Panc1 (cell line): Measurements from ENCODE around the gene IRF3. TPM values are rescaled to one million over a fixed set of nuclear protein-coding genes. Genes with fewer than 3 reads are reported as not detected.
A peak's percentile ranks its signal among the peaks of the same experiment; 100 is the strongest.
"Not testable (repeated sequence)": the region's sequence is repeated elsewhere in the genome, so short reads cannot be mapped to it uniquely, and the experiment has no call there.

ENCODE experiments used
- ATAC-seq: fragments of 200-7000 bp; cut with Tn5 transposase; 2 replicates; pipeline ENCODE4 v1.9.1; 2020; ENCODE audit warnings: mild to moderate bottlenecking, moderate library complexity
- BruUV-seq: library from RNA; stranded (reverse); fragments of 400-500 nt; replicated peaks from 2 replicates; lab custom pipeline; 2021; lab: Mats Ljungman, UMichigan
- CTCF ChIA-PET: fragments of 300-600 bp; sonication (Branson Sonifier 250); formaldehyde crosslinking; loops from one replicate; lab custom pipeline; 2022; ENCODE audit warnings: antibody characterized with exemption; lab: Charles Lee
- POLR2A ChIA-PET: fragments of 300-600 bp; sonication (Branson Sonifier 250); formaldehyde crosslinking; loops from one replicate; lab custom pipeline; 2022; ENCODE audit warnings: antibody characterized with exemption; lab: Charles Lee
- DNase-seq: peaks from one replicate; pipeline ENCODE4 v3.0.0-alpha.2; 2010; ENCODE audit warnings: low read depth, low spot score
- H3K27ac ChIP-seq: 2 replicates; pipeline ENCODE4 v1.5.1; 2011; ENCODE audit warnings: mild to moderate bottlenecking, low read length, inconsistent platforms
- H3K27me3 ChIP-seq: fragments of 200-500 bp; sonication (Bioruptor generic); 2 replicates; pipeline ENCODE4 v1.6.0; 2014; ENCODE audit warnings: low read length, inconsistent platforms; ENCODE audit not compliant: control insufficient read depth, insufficient read depth
- H3K36me3 ChIP-seq: fragments of 200-500 bp; sonication (Bioruptor generic); 2 replicates; pipeline ENCODE4 v1.5.1; 2014; ENCODE audit warnings: inconsistent platforms, mild to moderate bottlenecking, low read length, moderate library complexity; ENCODE audit not compliant: control insufficient read depth, insufficient read depth
- H3K4me1 ChIP-seq: 2 replicates; pipeline ENCODE4 v1.5.1; 2011; ENCODE audit warnings: inconsistent platforms, mild to moderate bottlenecking, low read length, moderate library complexity; ENCODE audit not compliant: control insufficient read depth, insufficient read depth
- H3K4me3 ChIP-seq, 2 experiments: 2 replicates each; pipeline ENCODE4 v1.5.1; 2011 to 2012; ENCODE audit warnings: low read depth in 2 of 2, low read length in 2 of 2, mild to moderate bottlenecking in 2 of 2, inconsistent platforms in 1 of 2, moderate library complexity in 1 of 2
- H3K9me3 ChIP-seq: fragments of 200-500 bp; sonication (Bioruptor generic); 2 replicates; pipeline ENCODE4 v1.5.1; 2014; ENCODE audit warnings: low read depth, mild to moderate bottlenecking, inconsistent platforms, low read length, moderate library complexity; ENCODE audit not compliant: control insufficient read depth, insufficient read depth
- POLR2AphosphoS5 ChIP-seq: IDR thresholded peaks from 2 replicates; pipeline ENCODE4 v1.6.1; 2012; ENCODE audit warnings: mild to moderate bottlenecking, low read depth, low read length, moderate library complexity
- SIN3A ChIP-seq: IDR thresholded peaks from 2 replicates; pipeline ENCODE4 v1.6.1; 2012; ENCODE audit warnings: low read depth, mild to moderate bottlenecking, low read length, moderate library complexity, borderline replicate concordance; ENCODE audit not compliant: insufficient read depth
- TCF7L2 ChIP-seq: IDR thresholded peaks from 2 replicates; pipeline ENCODE4 v1.6.1; 2011; ENCODE audit warnings: mild to moderate bottlenecking, low read depth, low read length, inconsistent platforms
- in situ Hi-C: cut with HindIII; loops from 2 replicates; pipeline ENCODE4 v1.10.0; 2016; ENCODE audit warnings: low sequenced_read_pairs, low pct_unique_long_range_greater_than_20kb
- intact Hi-C: fragments of 100-400 bp; cut with micrococcal nuclease; formaldehyde crosslinking; loops from one replicate; pipeline ENCODE4 v1.10.0; 2022; ENCODE audit not compliant: unreplicated experiment
- total RNA-seq: library from RNA; stranded (reverse); gene quantifications from one replicate; pipeline ENCODE4 v1.2.1, GENCODE V29; 2021; ENCODE audit not compliant: unreplicated experiment
- TF ChIP-seq, protein P1 (sequence below), 2 experiments: IDR thresholded peaks; 2 replicates each; pipeline ENCODE4 v1.6.1; 2011 to 2012; ENCODE audit warnings: low read depth in 2 of 2, control low read depth in 1 of 2, low read length in 1 of 2, mild to moderate bottlenecking in 1 of 2, moderate library complexity in 1 of 2; ENCODE audit not compliant: insufficient read depth in 1 of 2
- TF ChIP-seq, protein P2 (sequence below): fragments of 450-650 bp; IDR thresholded peaks from 2 replicates; pipeline ENCODE4 v1.5.1; 2017; ENCODE audit warnings: mild to moderate bottlenecking

The IRF3 gene
- total RNA-seq, 1 experiment from 2014 or later, result 109 TPM

DNA sequence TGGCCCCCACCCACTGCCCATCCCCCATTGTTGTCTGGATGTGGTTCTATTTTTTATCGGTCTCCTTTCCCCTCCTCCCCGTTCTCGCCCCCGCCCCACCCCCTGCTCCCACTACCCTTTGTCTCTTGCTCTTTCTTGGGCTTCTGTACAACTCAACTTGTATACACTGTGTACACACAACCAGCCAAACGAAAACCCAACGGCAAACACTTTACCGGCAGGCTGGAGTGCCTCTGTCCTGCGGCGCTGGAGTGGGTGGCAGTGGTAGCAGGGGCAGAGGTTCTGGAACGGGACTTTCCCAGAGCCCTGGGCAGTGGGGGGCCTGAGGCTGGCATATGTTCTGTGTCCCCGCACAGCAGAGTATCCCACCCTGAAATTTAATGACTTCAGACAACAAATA, 39.4 kb downstream of the IRF3 start:
- H3K27me3 ChIP-seq, result no peaks in the 10 kb centered on the region
- ChIA-PET CTCF (no interaction called here), POLR2A (interaction anchor here (0.6 kb wide), 2 partner anchors 8 to 189 kb away, joined by 4 read pairs; no protein-coding TSS in a partner anchor)
- H3K4me1 ChIP-seq, result no peaks in the 10 kb centered on the region
- BruUV-seq, result no TSS peak
- H3K27ac ChIP-seq, result no peak overlapping the region
- no peak overlapping the region for H3K4me3 ChIP-seq
- TF ChIP-seq, protein P1, sequence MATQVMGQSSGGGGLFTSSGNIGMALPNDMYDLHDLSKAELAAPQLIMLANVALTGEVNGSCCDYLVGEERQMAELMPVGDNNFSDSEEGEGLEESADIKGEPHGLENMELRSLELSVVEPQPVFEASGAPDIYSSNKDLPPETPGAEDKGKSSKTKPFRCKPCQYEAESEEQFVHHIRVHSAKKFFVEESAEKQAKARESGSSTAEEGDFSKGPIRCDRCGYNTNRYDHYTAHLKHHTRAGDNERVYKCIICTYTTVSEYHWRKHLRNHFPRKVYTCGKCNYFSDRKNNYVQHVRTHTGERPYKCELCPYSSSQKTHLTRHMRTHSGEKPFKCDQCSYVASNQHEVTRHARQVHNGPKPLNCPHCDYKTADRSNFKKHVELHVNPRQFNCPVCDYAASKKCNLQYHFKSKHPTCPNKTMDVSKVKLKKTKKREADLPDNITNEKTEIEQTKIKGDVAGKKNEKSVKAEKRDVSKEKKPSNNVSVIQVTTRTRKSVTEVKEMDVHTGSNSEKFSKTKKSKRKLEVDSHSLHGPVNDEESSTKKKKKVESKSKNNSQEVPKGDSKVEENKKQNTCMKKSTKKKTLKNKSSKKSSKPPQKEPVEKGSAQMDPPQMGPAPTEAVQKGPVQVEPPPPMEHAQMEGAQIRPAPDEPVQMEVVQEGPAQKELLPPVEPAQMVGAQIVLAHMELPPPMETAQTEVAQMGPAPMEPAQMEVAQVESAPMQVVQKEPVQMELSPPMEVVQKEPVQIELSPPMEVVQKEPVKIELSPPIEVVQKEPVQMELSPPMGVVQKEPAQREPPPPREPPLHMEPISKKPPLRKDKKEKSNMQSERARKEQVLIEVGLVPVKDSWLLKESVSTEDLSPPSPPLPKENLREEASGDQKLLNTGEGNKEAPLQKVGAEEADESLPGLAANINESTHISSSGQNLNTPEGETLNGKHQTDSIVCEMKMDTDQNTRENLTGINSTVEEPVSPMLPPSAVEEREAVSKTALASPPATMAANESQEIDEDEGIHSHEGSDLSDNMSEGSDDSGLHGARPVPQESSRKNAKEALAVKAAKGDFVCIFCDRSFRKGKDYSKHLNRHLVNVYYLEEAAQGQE (IDR thresholded peaks at IDR 0.05; ENCODE audit: insufficient read depth in 1 of 2, low read depth in 2 of 2, low read length in 1 of 2), result no peak
- TF ChIP-seq POLR2AphosphoS5, result no peak
- TF ChIP-seq TCF7L2, result no peak
- TF ChIP-seq, protein P2, sequence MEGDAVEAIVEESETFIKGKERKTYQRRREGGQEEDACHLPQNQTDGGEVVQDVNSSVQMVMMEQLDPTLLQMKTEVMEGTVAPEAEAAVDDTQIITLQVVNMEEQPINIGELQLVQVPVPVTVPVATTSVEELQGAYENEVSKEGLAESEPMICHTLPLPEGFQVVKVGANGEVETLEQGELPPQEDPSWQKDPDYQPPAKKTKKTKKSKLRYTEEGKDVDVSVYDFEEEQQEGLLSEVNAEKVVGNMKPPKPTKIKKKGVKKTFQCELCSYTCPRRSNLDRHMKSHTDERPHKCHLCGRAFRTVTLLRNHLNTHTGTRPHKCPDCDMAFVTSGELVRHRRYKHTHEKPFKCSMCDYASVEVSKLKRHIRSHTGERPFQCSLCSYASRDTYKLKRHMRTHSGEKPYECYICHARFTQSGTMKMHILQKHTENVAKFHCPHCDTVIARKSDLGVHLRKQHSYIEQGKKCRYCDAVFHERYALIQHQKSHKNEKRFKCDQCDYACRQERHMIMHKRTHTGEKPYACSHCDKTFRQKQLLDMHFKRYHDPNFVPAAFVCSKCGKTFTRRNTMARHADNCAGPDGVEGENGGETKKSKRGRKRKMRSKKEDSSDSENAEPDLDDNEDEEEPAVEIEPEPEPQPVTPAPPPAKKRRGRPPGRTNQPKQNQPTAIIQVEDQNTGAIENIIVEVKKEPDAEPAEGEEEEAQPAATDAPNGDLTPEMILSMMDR, result no peak
- no peak for TF ChIP-seq SIN3A
- intact Hi-C loops, result no loop called here
- ATAC-seq, result no peak
- DNase-seq, result no peak
- no peaks in the 10 kb centered on the region for H3K36me3 ChIP-seq
- in situ Hi-C loops, result no loop called here
- no peaks in the 10 kb centered on the region for H3K9me3 ChIP-seq

DNA sequence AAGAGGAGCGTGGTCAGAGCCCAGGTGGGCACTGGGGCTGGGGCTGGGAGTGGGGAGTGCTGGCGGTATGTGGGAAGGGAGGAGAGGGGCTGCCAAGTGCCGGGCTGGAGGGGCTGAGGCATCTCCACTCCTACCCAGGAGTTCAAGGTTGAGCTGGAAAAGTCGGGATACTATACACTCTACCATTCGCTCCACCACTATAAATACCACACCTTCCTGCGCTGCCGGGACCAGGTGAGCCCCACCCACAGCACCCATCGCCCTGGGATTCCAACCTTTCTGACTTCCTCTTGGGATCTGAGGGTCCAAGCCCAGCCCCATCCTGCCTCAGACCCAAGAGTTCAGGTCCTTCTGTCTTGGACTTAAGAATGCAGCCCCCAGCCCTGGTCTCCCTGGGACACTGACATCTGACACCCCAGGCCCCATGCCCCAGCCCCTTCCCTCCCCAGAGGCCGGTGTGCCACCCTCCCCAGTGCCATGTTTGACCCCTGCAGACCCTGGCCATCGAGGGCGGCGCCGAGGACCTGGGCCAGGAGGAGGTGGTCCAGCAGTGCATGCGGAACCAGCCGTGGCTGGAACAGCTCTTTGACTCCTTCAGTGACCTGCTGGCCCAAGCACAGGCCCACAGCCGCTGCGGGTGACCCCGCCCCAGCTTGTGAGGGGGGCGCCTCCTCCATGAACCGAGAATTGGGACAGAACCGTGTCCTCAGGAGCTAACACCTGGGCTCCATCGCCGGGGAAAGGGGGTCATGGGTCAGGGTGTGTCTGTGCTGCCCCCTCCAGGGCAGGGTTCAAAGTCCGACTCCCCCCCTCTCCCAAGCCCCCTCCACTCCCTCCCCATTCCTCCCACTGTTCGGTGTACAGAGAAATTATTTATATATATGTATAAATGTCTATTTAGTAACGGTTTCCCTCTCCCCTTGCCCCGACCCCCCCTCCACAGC, 40.4 kb downstream of the IRF3 start:
- Histone ChIP-seq H3K36me3 (no peaks in the 10 kb centered on the region), H3K27me3 (no peaks in the 10 kb centered on the region), H3K4me1 (no peaks in the 10 kb centered on the region), H3K4me3 (no peak overlapping the region), H3K9me3 (no peaks in the 10 kb centered on the region), H3K27ac (no peak overlapping the region)
- TF ChIP-seq POLR2AphosphoS5 (no peak), TCF7L2 (no peak), SIN3A (no peak)
- TF ChIP-seq, protein P1 (IDR thresholded peaks at IDR 0.05; ENCODE audit: insufficient read depth in 1 of 2, low read depth in 2 of 2, low read length in 1 of 2), result no peak
- TF ChIP-seq, protein P2, result no peak
- DNase-seq (no peak), ATAC-seq (peak; percentile 66; the same call in 1 of the 2 replicates)
- in situ Hi-C loops, result no loop called here
- ChIA-PET POLR2A (no interaction called here), CTCF (no interaction called here)
- no TSS peak for BruUV-seq
- intact Hi-C loops, result no loop called here

DNA sequence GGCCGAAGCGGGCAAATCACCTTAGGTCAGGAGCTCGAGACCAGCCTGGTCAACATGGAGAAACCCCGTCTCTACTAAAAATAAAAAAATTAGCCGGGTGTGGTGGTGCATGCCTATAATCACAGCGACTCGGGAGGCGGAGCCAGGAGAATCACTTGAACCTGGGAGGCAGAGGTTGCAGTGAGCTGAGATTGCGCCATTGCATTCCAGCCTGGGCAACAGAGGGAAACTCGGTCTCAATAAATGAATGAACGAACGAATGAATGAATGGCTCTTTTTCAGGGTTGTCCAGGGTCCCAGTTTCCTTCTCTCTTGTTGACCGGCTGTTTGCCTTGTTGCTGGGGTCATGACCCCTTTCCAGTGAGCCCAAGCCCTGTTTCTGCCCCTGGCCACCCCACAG, 47.8 kb downstream of the IRF3 start:
- in situ Hi-C loops, H3K36me3 ChIP-seq, H3K9me3 ChIP-seq, H3K27ac ChIP-seq, intact Hi-C loops, H3K4me3 ChIP-seq, H3K4me1 ChIP-seq, DNase-seq, BruUV-seq, ATAC-seq, H3K27me3 ChIP-seq: not testable (repeated sequence)
- CTCF ChIA-PET, result interaction anchor here (0.6 kb wide), 1 partner anchor 22 kb away, joined by 4 read pairs; the partner anchor contains the start of gene RRAS
- POLR2A ChIA-PET, result interaction anchor here (0.5 kb wide), 1 partner anchor 88 kb away, joined by 4 read pairs; no protein-coding TSS in a partner anchor
